Measurements from ENCODE around the gene RBM28.
"Not testable (repeated sequence)": the region's sequence is repeated elsewhere in the genome, so short reads cannot be mapped to it uniquely, and the experiment has no call there.

The RBM28 gene

GRCh38 chr7:128281605-128282380, 61.9 kb downstream of the RBM28 start:
- Histone ChIP-seq H3K9ac (ENCODE audit: low read depth, low read length) (no peak overlapping the region), H3K36me3 (ENCODE audit: insufficient read depth, low read length) (no peaks in the 10 kb centered on the region), H2AFZ (ENCODE audit: low read depth, low read length) (no peak overlapping the region), H3K79me2 (ENCODE audit: insufficient read depth, low read length) (no peaks in the 10 kb centered on the region), H3K9me3 (ENCODE audit: insufficient read depth, low read length, severe bottlenecking) (peaks cover 10% of the 10 kb centered on the region), H4K20me1 (ENCODE audit: insufficient read depth, low read length) (no peaks in the 10 kb centered on the region), H3K4me3 (ENCODE audit: low read depth in 1 of 2, low read length in 2 of 2) (no peak overlapping the region), H3K27ac (ENCODE audit: low read length) (no peak overlapping the region), H3K27me3 (ENCODE audit: insufficient read depth, low read length, poor library complexity) (no peaks in the 10 kb centered on the region), H3K4me2 (ENCODE audit: insufficient read depth, low read length) (no peak overlapping the region), H3K4me1 (ENCODE audit: insufficient read depth, low read length) (no peaks in the 10 kb centered on the region)
- ATAC-seq (ENCODE audit: insufficient read depth, low read depth) (no peak), DNase-seq (no peak)
- TF ChIP-seq CTCF (IDR thresholded peaks at IDR 0.05; ENCODE audit: borderline replicate concordance, extremely low read depth, low read length, poor library complexity, severe bottlenecking) (no peak), EZH2 (IDR thresholded peaks at IDR 0.05; ENCODE audit: borderline replicate concordance, low read depth, low read length, severe bottlenecking) (no peak)

- H3K4me1 ChIP-seq (ENCODE audit: insufficient read depth, low read length); H4K20me1 ChIP-seq (ENCODE audit: insufficient read depth, low read length); H3K4me2 ChIP-seq (ENCODE audit: insufficient read depth, low read length); H3K4me3 ChIP-seq (ENCODE audit: low read depth in 1 of 2, low read length in 2 of 2); H3K79me2 ChIP-seq (ENCODE audit: insufficient read depth, low read length); H3K27ac ChIP-seq (ENCODE audit: low read length); H3K27me3 ChIP-seq (ENCODE audit: insufficient read depth, low read length, poor library complexity); H2AFZ ChIP-seq (ENCODE audit: low read depth, low read length); H3K9me3 ChIP-seq (ENCODE audit: insufficient read depth, low read length, severe bottlenecking); DNase-seq; H3K9ac ChIP-seq (ENCODE audit: low read depth, low read length); ATAC-seq (ENCODE audit: insufficient read depth, low read depth); H3K36me3 ChIP-seq (ENCODE audit: insufficient read depth, low read length): not testable (repeated sequence)
Measured at GRCh38 chr7:128280451-128280850, 63.3 kb downstream of the RBM28 start.

GRCh38 chr7:128279124-128279713, 64.5 kb downstream of the RBM28 start:
- Histone ChIP-seq H4K20me1 (ENCODE audit: insufficient read depth, low read length) (no peaks in the 10 kb centered on the region), H3K36me3 (ENCODE audit: insufficient read depth, low read length) (no peaks in the 10 kb centered on the region), H3K9me3 (ENCODE audit: insufficient read depth, low read length, severe bottlenecking) (peaks cover 10% of the 10 kb centered on the region), H3K4me3 (ENCODE audit: low read depth in 1 of 2, low read length in 2 of 2) (no peak overlapping the region), H3K9ac (ENCODE audit: low read depth, low read length) (no peak overlapping the region), H3K27me3 (ENCODE audit: insufficient read depth, low read length, poor library complexity) (no peaks in the 10 kb centered on the region), H3K27ac (ENCODE audit: low read length) (no peak overlapping the region), H3K4me1 (ENCODE audit: insufficient read depth, low read length) (no peaks in the 10 kb centered on the region), H3K4me2 (ENCODE audit: insufficient read depth, low read length) (no peak overlapping the region), H3K79me2 (ENCODE audit: insufficient read depth, low read length) (no peaks in the 10 kb centered on the region), H2AFZ (ENCODE audit: low read depth, low read length) (no peak overlapping the region)
- ATAC-seq (ENCODE audit: insufficient read depth, low read depth) (no peak), DNase-seq (no peak)
- TF ChIP-seq EZH2 (IDR thresholded peaks at IDR 0.05; ENCODE audit: borderline replicate concordance, low read depth, low read length, severe bottlenecking) (no peak), CTCF (IDR thresholded peaks at IDR 0.05; ENCODE audit: borderline replicate concordance, extremely low read depth, low read length, poor library complexity, severe bottlenecking) (no peak)

- no peak overlapping the region for H2AFZ ChIP-seq (ENCODE audit: low read depth, low read length)
- no peak overlapping the region for H3K4me3 ChIP-seq (ENCODE audit: low read depth in 1 of 2, low read length in 2 of 2)
- ATAC-seq (ENCODE audit: insufficient read depth, low read depth) (no peak), DNase-seq (no peak)
- no peaks in the 10 kb centered on the region for H3K36me3 ChIP-seq (ENCODE audit: insufficient read depth, low read length)
- no peak overlapping the region for H3K27ac ChIP-seq (ENCODE audit: low read length)
- no peaks in the 10 kb centered on the region for H3K27me3 ChIP-seq (ENCODE audit: insufficient read depth, low read length, poor library complexity)
- no peak overlapping the region for H3K9ac ChIP-seq (ENCODE audit: low read depth, low read length)
- H3K4me2 ChIP-seq (ENCODE audit: insufficient read depth, low read length), result no peak overlapping the region
- no peaks in the 10 kb centered on the region for H3K4me1 ChIP-seq (ENCODE audit: insufficient read depth, low read length)
- no peaks in the 10 kb centered on the region for H4K20me1 ChIP-seq (ENCODE audit: insufficient read depth, low read length)
- H3K79me2 ChIP-seq (ENCODE audit: insufficient read depth, low read length), result no peaks in the 10 kb centered on the region
- TF ChIP-seq CTCF (IDR thresholded peaks at IDR 0.05; ENCODE audit: borderline replicate concordance, extremely low read depth, low read length, poor library complexity, severe bottlenecking) (no peak), EZH2 (IDR thresholded peaks at IDR 0.05; ENCODE audit: borderline replicate concordance, low read depth, low read length, severe bottlenecking) (no peak)
- H3K9me3 ChIP-seq (ENCODE audit: insufficient read depth, low read length, severe bottlenecking), result peaks cover 10% of the 10 kb centered on the region
Measured at GRCh38 chr7:128278366-128278765, 65.3 kb downstream of the RBM28 start.

All from DND-41 (cell line).